T-helper 1 cell treated with Interleukin-12 subunit alpha and Interleukin-12 subunit beta and Interleukin-4 antibody, amounts not matched to agents 30 ng/mL and 1 ng/mL, for 36 hours (primary cell): Measurements from ENCODE around the gene NFKBIE. TPM values are rescaled to one million over a fixed set of nuclear protein-coding genes. Genes with fewer than 3 reads are reported as not detected.

Experiments used
- intact Hi-C: fragments of 100-400 bp; cut with micrococcal nuclease; formaldehyde crosslinking; loops from one replicate; pipeline ENCODE4 v1.15.1; 2024
- total RNA-seq: library from RNA; stranded (reverse); gene quantifications from 2 replicates; pipeline ENCODE4 v1.2.3, GENCODE V29; 2022

NFKBIE gene
- total RNA-seq, 1 donor from 2014 or later: 39.2 TPM

GRCh38 chr6:44260451-44261297 is 4.7 kb downstream of the NFKBIE start:
- intact Hi-C loops: loop anchor here (10.0 kb wide), 1 partner anchor 1754 kb away; the partner anchor contains the start of gene CLIC5

- intact Hi-C loops: loop anchor here (10.0 kb wide), 1 partner anchor 1755 kb away; the partner anchor contains the start of gene CLIC5
Observed at GRCh38 chr6:44260011-44260410, 5.3 kb downstream of the NFKBIE start.

DNA sequence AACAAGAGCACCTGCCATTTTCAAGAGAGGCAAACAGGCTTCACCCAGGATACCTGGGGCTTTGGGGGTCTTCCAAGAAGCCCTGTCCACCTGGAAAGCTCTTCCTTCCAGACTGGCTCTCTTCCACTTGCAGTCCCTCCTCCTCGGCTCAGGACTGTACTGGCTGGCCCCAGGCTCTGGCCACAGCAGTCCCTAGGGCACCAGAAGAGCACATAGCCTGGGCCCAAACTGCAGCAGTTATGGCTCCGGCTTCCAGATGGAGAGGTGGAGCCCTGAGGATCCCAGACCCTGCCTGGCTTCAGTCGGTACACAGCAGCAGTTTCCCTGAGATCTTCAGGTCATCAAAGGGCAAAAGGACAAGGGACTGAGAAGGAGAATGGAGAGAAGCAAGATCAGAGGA is 6.4 kb downstream of the NFKBIE start:
- intact Hi-C loops: no loop called here

- intact Hi-C loops: no loop called here
Observed at GRCh38 chr6:44258325-44258863, 7.0 kb downstream of the NFKBIE start.

DNA sequence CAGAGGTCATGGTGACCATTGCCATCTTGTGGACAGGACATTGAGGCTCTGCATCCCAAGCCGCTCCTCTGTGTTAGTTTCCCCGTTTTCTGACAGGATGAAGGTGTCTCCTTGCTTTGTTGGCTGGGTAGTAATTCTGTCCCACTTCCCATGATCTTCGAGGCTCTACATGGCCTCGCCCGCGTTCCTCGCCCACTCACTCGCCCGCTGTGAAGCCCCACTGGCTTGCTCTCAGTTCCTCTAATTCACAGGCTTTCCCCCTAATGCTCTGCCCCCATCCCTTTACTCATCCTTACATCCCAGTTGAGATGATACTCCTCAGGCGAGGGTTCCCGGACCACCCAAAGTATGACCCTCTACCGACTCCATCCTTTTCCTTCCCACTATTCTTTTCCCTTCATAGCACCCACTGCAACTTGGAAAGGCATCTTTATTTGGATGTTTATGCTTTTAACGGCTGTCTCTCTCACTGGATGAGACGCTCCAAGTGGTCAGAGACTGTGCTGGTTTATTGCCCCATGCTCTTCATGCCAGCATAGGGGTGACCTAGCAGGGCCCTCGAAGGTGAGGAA is 7.5 kb downstream of the NFKBIE start:
- intact Hi-C loops: loop anchor here (1.0 kb wide), 3 partner anchors 7 to 86 kb away; partner anchors contain the start of genes HSP90AB1 and NFKBIE

GRCh38 chr6:44257025-44257752 is 8.2 kb downstream of the NFKBIE start, which contains the start of gene SLC35B2:
TSS of gene SLC35B2 (minus strand) at chr6:44257528. CDS start at chr6:44257410, 118 bp downstream.
- intact Hi-C loops: loop anchor here (1.0 kb wide), 3 partner anchors 8 to 85 kb away; partner anchors contain the start of genes HSP90AB1 and NFKBIE

DNA sequence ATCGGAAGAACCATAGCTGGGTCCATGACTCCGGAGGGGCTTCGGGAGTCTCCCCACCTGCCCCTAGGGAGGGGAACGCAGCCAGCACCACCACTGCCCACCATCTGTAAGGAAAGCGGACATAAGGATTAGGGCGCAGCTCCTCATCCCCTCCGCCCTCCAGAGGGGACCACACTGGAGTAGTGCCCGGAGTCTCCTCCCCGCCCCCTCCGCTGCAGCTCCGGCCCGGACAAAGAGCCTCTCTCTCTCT is 8.7 kb downstream of the NFKBIE start:
- intact Hi-C loops: loop anchor here (1.0 kb wide), 3 partner anchors 9 to 84 kb away; partner anchors contain the start of genes HSP90AB1 and NFKBIE

- intact Hi-C loops: no loop called here
Observed at GRCh38 chr6:44255871-44256774, 9.2 kb downstream of the NFKBIE start.

- intact Hi-C loops: no loop called here
Observed at GRCh38 chr6:44255105-44255808, 10.1 kb downstream of the NFKBIE start.

DNA sequence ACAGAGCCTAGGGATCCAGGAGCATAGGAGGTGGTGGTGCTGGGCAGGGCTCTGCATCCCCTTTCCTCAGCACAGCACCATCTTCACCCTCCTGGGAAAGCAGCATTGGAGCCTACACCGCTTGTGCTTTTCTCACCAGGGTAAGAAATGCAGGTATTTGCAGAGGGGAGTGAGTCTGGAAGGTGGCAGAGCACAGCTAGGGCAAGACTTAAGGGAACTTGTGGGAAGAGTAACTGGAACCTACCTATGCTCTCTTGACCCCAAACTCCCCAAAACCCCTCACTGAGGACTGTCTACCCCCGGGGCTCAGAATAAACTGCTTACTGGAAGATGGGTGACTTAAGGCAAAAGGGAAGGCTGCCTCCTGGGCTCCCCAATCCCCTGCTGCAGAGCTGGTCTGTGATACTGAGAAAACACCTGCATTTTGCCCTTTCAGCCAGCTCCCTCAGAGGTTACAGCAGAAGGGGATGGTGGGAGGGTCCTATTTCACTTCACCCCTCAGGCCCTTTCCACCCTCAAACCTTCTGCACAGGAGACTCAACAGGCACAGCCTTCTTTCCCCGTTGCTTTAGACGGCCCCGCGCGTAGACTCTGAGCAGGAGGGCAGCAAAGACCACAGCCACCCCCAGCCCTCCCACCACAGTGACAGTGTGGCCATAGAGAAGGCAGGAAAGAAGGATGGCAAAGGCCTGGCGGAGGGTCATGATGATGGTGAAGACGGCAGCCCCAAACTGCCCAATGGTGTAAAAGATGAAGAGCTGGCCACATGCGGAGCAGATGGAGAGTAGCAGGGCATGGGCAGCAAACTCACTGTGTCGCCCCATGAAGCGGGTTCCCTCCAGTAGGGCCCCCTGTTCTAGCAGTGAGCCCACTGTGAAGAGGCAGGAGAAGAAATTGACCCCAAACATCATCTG is 10.9 kb downstream of the NFKBIE start:
- intact Hi-C loops: no loop called here

DNA sequence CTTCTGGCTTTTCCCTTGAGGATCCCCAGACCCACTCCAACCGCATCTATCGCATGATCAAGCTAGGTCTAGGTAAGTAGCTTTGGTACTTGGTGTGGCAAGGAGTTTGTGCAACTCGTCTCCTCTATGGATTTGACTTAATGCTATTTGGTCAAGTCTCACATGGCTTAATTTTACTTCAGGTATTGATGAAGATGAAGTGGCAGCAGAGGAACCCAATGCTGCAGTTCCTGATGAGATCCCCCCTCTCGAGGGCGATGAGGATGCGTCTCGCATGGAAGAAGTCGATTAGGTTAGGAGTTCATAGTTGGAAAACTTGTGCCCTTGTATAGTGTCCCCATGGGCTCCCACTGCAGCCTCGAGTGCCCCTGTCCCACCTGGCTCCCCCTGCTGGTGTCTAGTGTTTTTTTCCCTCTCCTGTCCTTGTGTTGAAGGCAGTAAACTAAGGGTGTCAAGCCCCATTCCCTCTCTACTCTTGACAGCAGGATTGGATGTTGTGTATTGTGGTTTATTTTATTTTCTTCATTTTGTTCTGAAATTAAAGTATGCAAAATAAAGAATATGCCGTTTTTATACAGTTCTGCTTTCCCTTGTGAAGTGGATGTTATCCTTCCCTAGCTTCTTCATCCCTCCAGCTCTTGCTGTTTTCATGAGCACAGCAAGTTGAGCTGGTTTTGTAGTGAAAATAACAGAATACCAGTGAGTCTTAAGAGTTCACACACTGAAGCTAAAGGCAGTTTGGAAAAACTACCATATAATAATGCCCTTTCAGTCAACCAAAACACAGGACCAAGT is 11.8 kb downstream of the NFKBIE start:
- intact Hi-C loops: loop anchor here (1.0 kb wide), 1 partner anchor 81 kb away; no protein-coding TSS in a partner anchor

- intact Hi-C loops: no loop called here
Observed at GRCh38 chr6:44251576-44252524, 13.5 kb downstream of the NFKBIE start.

DNA sequence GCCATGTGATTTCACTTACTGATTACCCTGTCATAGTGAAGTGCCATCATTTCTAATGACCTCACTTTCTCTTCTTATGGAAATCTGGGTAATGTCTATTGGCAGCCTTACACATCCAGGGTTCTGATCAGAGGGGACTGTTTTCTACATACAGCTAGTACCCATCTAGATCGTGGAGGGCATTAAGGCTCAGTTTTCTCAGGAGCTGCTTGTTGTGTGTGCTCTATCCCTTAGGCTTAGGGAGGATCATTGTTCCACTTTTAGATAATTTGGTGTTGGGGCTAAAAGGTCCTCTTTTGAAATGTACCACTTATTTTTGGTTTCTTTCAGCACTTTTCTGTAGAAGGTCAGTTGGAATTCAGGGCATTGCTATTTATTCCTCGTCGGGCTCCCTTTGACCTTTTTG is 14.6 kb downstream of the NFKBIE start:
- intact Hi-C loops: no loop called here

DNA sequence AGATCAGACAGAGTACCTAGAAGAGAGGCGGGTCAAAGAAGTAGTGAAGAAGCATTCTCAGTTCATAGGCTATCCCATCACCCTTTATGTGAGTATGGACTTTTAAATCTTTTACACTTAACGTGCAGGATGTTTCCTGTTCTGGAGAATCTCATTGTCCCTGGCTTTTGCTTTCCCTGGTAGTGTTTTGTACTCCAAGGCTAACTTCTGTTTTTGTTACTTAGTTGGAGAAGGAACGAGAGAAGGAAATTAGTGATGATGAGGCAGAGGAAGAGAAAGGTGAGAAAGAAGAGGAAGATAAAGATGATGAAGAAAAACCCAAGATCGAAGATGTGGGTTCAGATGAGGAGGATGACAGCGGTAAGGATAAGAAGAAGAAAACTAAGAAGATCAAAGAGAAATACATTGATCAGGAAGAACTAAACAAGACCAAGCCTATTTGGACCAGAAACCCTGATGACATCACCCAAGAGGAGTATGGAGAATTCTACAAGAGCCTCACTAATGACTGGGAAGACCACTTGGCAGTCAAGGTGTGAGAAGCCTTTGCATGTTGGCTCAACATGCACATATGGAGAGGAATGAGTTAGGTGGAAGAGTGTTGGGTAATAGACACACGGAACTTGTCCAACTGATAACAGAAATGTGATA is 15.2 kb downstream of the NFKBIE start:
- intact Hi-C loops: no loop called here

DNA sequence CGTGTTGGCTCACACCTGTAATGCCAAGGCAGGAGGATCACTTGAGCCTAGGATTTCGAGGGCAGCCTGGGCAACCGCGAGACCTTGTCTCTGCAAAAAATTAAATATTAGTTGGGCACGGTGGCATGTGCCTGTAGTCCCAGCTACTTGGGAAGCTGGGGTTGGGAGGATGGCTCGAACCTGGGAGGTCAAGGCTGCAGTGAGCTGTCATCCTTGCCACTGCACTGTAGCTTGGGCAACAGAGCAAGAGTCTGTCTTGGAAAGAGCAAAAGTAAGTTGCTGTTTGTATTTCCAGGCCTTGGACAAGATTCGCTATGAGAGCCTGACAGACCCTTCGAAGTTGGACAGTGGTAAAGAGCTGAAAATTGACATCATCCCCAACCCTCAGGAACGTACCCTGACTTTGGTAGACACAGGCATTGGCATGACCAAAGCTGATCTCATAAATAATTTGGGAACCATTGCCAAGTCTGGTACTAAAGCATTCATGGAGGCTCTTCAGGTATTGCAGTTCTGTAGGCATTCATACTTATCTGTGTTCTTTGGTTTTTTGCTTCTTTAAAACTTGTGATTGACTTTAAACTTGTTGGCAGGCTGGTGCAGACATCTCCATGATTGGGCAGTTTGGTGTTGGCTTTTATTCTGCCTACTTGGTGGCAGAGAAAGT is 16.1 kb downstream of the NFKBIE start:
- intact Hi-C loops: loop anchor here (5.0 to 10.0 kb wide), 3 partner anchors 672 to 1194 kb away; partner anchors contain the start of genes CUL7, KLC4, MRPL2 and POLH

GRCh38 chr6:44248579-44248978 is 16.8 kb downstream of the NFKBIE start:
- intact Hi-C loops: loop anchor here (5.0 to 10.0 kb wide), 3 partner anchors 671 to 1194 kb away; partner anchors contain the start of genes CUL7, KLC4, MRPL2 and POLH
